NB4 (cell line): ENCODE results near the gene NFAM1.

Experiments used
- POLR2A ChIP-seq: IDR thresholded peaks from 2 replicates; pipeline ENCODE4 v1.6.1; 2011; ENCODE audit warnings: mild to moderate bottlenecking; ENCODE audit not compliant: insufficient read length; ENCODE audit errors: extremely low read depth
- TF ChIP-seq, protein P1 (sequence below): IDR thresholded peaks from one replicate; pipeline ENCODE4 v1.5.1; 2012; ENCODE audit warnings: low read depth, low read length

DNA sequence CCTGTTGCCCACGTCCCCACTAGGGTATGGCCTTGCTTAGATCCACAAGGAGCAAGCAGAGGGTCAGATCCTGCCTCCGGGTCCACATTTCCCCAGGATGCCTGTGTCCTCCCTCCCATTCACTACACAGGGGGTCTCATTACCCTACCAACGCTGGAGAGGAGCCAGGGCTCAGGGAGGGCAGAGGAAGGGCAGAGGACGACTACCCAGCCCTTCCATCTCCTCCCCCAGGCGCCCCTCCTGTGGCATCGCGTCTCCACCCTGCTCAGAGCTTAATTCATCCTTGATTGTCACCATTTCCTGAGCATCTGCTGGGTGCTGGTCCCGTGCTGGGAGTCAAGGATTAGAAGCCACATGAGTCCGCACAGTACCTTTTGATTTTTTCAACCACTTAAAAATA, 5.0 kb downstream of the NFAM1 start:
- no peak for TF ChIP-seq POLR2A
- TF ChIP-seq, protein P1, sequence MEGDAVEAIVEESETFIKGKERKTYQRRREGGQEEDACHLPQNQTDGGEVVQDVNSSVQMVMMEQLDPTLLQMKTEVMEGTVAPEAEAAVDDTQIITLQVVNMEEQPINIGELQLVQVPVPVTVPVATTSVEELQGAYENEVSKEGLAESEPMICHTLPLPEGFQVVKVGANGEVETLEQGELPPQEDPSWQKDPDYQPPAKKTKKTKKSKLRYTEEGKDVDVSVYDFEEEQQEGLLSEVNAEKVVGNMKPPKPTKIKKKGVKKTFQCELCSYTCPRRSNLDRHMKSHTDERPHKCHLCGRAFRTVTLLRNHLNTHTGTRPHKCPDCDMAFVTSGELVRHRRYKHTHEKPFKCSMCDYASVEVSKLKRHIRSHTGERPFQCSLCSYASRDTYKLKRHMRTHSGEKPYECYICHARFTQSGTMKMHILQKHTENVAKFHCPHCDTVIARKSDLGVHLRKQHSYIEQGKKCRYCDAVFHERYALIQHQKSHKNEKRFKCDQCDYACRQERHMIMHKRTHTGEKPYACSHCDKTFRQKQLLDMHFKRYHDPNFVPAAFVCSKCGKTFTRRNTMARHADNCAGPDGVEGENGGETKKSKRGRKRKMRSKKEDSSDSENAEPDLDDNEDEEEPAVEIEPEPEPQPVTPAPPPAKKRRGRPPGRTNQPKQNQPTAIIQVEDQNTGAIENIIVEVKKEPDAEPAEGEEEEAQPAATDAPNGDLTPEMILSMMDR, result no peak
